ENCODE data around the gene PRSS53.

The PRSS53 gene

DNA sequence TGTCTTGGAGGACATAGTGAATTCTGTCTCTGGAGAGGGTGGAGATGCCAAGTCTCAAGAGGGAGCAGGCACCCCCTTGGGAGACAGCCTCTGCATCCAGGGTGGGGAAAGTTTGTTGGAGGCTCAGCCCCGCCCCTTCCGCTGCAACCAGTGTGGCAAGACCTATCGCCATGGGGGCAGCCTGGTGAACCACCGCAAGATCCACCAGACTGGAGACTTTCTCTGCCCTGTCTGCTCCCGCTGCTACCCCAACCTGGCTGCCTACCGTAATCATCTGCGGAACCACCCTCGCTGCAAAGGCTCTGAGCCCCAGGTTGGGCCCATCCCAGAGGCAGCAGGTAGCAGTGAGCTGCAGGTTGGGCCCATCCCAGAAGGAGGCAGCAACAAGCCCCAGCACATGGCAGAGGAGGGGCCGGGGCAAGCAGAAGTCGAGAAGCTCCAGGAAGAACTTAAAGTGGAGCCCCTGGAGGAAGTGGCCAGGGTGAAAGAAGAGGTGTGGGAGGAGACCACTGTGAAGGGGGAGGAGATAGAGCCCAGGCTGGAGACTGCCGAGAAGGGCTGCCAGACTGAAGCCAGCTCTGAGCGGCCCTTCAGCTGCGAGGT is 9.3 kb downstream of the PRSS53 start:
- no peak for DNase-seq (ENCODE audit: low spot score)
- TF ChIP-seq, protein P1, sequence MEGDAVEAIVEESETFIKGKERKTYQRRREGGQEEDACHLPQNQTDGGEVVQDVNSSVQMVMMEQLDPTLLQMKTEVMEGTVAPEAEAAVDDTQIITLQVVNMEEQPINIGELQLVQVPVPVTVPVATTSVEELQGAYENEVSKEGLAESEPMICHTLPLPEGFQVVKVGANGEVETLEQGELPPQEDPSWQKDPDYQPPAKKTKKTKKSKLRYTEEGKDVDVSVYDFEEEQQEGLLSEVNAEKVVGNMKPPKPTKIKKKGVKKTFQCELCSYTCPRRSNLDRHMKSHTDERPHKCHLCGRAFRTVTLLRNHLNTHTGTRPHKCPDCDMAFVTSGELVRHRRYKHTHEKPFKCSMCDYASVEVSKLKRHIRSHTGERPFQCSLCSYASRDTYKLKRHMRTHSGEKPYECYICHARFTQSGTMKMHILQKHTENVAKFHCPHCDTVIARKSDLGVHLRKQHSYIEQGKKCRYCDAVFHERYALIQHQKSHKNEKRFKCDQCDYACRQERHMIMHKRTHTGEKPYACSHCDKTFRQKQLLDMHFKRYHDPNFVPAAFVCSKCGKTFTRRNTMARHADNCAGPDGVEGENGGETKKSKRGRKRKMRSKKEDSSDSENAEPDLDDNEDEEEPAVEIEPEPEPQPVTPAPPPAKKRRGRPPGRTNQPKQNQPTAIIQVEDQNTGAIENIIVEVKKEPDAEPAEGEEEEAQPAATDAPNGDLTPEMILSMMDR (IDR thresholded peaks at IDR 0.05; ENCODE audit: extremely low read depth, missing control alignments): no peak

DNA sequence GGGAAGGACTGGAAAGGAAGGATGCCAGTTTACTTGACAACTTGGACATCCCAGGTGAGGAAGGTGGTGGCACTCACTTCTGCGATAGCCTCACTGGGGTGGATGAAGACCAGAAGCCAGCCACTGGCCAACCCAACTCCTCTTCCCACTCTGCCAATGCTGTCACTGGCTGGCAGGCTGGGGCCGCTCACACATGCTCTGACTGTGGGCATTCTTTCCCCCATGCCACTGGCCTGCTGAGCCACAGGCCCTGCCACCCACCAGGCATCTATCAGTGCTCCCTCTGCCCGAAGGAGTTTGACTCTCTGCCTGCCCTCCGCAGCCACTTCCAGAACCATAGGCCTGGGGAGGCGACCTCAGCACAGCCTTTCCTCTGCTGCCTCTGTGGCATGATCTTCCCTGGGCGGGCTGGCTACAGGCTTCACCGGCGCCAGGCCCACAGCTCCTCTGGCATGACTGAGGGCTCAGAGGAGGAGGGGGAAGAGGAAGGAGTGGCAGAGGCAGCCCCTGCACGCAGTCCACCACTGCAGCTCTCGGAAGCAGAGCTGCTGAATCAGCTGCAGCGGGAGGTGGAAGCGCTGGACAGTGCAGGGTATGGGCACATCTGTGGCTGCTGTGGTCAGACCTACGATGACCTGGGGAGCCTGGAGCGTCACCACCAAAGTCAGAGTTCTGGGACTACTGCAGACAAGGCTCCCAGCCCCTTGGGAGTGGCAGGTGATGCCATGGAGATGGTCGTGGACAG is 10.0 kb downstream of the PRSS53 start:
- TF ChIP-seq, protein P1 (IDR thresholded peaks at IDR 0.05; ENCODE audit: extremely low read depth, missing control alignments): no peak
- no peak for DNase-seq (ENCODE audit: low spot score)

DNA sequence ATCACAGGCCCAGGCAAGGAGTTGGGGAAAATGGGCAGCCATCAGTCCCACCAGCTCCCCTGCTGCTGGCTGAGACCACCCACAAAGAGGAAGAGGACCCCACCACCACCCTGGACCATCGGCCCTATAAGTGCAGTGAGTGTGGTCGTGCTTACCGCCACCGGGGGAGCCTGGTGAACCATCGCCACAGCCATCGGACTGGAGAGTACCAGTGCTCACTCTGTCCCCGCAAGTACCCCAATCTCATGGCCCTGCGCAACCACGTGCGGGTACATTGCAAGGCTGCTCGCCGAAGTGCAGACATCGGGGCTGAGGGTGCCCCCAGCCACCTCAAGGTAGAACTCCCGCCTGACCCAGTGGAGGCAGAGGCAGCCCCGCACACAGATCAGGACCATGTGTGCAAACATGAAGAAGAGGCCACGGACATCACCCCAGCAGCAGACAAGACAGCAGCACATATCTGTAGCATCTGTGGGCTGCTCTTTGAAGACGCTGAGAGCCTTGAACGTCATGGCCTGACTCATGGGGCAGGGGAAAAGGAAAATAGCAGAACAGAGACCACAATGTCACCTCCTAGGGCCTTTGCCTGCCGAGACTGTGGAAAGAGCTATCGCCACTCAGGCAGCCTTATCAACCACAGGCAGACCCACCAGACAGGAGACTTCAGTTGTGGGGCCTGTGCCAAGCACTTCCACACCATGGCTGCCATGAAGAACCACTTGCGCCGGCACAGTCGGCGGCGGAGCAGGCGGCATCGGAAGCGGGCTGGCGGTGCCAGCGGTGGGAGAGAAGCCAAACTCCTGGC is 10.9 kb downstream of the PRSS53 start:
- DNase-seq (ENCODE audit: low spot score): no peak
- TF ChIP-seq, protein P1 (IDR thresholded peaks at IDR 0.05; ENCODE audit: extremely low read depth, missing control alignments): no peak

GRCh38 chr16:31077024-31077423 is 11.7 kb downstream of the PRSS53 start:
- DNase-seq (ENCODE audit: low spot score): no peak
- TF ChIP-seq, protein P1 (IDR thresholded peaks at IDR 0.05; ENCODE audit: extremely low read depth, missing control alignments): no peak

- TF ChIP-seq, protein P1 (IDR thresholded peaks at IDR 0.05; ENCODE audit: extremely low read depth, missing control alignments): no peak
- no peak for DNase-seq (ENCODE audit: low spot score)
These were observed 12.4 kb downstream of the PRSS53 start for GRCh38 chr16:31076319-31076718.

- TF ChIP-seq, protein P1 (IDR thresholded peaks at IDR 0.05; ENCODE audit: extremely low read depth, missing control alignments): no peak
- no peak for DNase-seq (ENCODE audit: low spot score)
These were observed 13.9 kb downstream of the PRSS53 start for GRCh38 chr16:31074814-31075183.

All from GM20000 (cell line).